K562 (cell line): ENCODE results near the gene ZNF426. TPM values are rescaled to one million over a fixed set of nuclear protein-coding genes. Genes with fewer than 3 reads are reported as not detected.
A peak's percentile ranks its signal among the peaks of the same experiment; 100 is the strongest.

Source experiments
- CSDE1 ChIP-seq, 2 experiments: fragments of 450-650 bp; IDR thresholded peaks; 2 replicates each; pipeline ENCODE4 v1.6.1; 2016; ENCODE audit warnings: mild to moderate bottlenecking in 1 of 2
- DPF2 ChIP-seq: fragments of 450-650 bp; IDR thresholded peaks from 2 replicates; pipeline ENCODE4 v1.6.1; 2016
- EGR1 ChIP-seq: fragments of 450-650 bp; conservative IDR thresholded peaks from 2 replicates; pipeline ENCODE4 v1.6.1; 2017; ENCODE audit warnings: mild to moderate bottlenecking
- ESRRA ChIP-seq: fragments of 450-650 bp; IDR thresholded peaks from 2 replicates; pipeline ENCODE4 v1.6.1; 2014; ENCODE audit warnings: low read depth, mild to moderate bottlenecking, moderate library complexity, borderline replicate concordance
- GTF2E2 ChIP-seq: fragments of 200-800 bp; sonication (Bioruptor generic); IDR thresholded peaks from 2 replicates; pipeline ENCODE4 v1.6.1; 2016; ENCODE audit warnings: missing genetic modification characterization, missing compliant biosample characterization
- HMGN3 ChIP-seq: IDR thresholded peaks from 2 replicates; pipeline ENCODE4 v1.6.1; 2011; ENCODE audit warnings: borderline replicate concordance, low read depth, mild to moderate bottlenecking, mixed read lengths, low read length; ENCODE audit not compliant: insufficient read length; ENCODE audit errors: extremely low read depth
- JUNB ChIP-seq: fragments of 450-650 bp; formaldehyde crosslinking; conservative IDR thresholded peaks from 2 replicates; pipeline ENCODE4 v1.4.0; 2020; ENCODE audit warnings: mild to moderate bottlenecking
- KAT7 ChIP-seq: sonication (generic); formaldehyde crosslinking; IDR thresholded peaks from 2 replicates; pipeline ENCODE4 v1.8.0; 2022; ENCODE audit warnings: missing genetic modification reagents, mild to moderate bottlenecking, borderline replicate concordance
- OTX1 ChIP-seq: fragments of 450-650 bp; formaldehyde crosslinking; IDR thresholded peaks from 2 replicates; pipeline ENCODE4 v1.4.0; 2022; ENCODE audit warnings: mild to moderate bottlenecking
- POLR2B ChIP-seq: fragments of 450-650 bp; IDR thresholded peaks from 2 replicates; pipeline ENCODE4 v1.6.1; 2018; ENCODE audit warnings: low read depth; ENCODE audit not compliant: partially characterized antibody
- RBM39 ChIP-seq: fragments of 200-400 bp; formaldehyde crosslinking; optimal IDR thresholded peaks from 2 replicates; pipeline ENCODE3; 2018; ENCODE audit warnings: low read depth, low read length
- RUNX1 ChIP-seq: sonication (generic); IDR thresholded peaks from 2 replicates; pipeline ENCODE4 v1.6.1; 2016; ENCODE audit warnings: antibody characterized with exemption, low read depth
- SREBF1 ChIP-seq: fragments of 150-350 bp; IDR thresholded peaks from 2 replicates; pipeline ENCODE4 v1.6.1; 2014; ENCODE audit warnings: antibody characterized with exemption, low read depth, low read length, borderline replicate concordance
- SUPT5H ChIP-seq: fragments of 450-650 bp; IDR thresholded peaks from 2 replicates; pipeline ENCODE4 v1.6.1; 2016
- XRCC3 ChIP-seq: fragments of 450-650 bp; IDR thresholded peaks from 2 replicates; pipeline ENCODE4 v1.6.1; 2017; ENCODE audit warnings: mild to moderate bottlenecking, moderate library complexity
- YY1 ChIP-seq, 3 experiments: IDR thresholded peaks; 2 replicates each; pipeline ENCODE4 v1.6.1; 2011; ENCODE audit warnings: low read length in 2 of 3, mild to moderate bottlenecking in 2 of 3, moderate library complexity in 2 of 3, borderline replicate concordance in 1 of 3, control low read depth in 1 of 3, low read depth in 1 of 3; ENCODE audit not compliant: insufficient read depth in 3 of 3, insufficient replicate concordance in 2 of 3, control insufficient read depth in 1 of 3, insufficient read length in 1 of 3; ENCODE audit errors: extremely low read depth in 1 of 3
- ZNF140 ChIP-seq: fragments of 250-450 bp; sonication (Bioruptor Pico); IDR thresholded peaks from 2 replicates; pipeline ENCODE4 v1.8.0; 2021; ENCODE audit warnings: moderate library complexity, mild to moderate bottlenecking, inconsistent platforms
- ZNF79 ChIP-seq: fragments of 250-450 bp; sonication (Bioruptor Pico); IDR thresholded peaks from 2 replicates; pipeline ENCODE4 v1.4.0; 2020; ENCODE audit warnings: low read depth, mild to moderate bottlenecking, moderate library complexity
- polyA plus RNA-seq, 8 experiments: library from polyadenylated mRNA; depleted of rRNA in 4 of 8; stranded (reverse) in 5 of 8; unstranded in 3 of 8; fragments of >200 nt; fragmentation: Nextera tagmentation in 2 of 8; fragmentation: Illumina TruSeq in 1 of 8; extraction: Ambion mirVana in 2 of 8; extraction: Trizol in 1 of 8; gene quantifications; 2 replicates each; pipeline versions ENCODE4 v1.2.1 to v1.2.3, GENCODE V29; 2011 to 2014; ENCODE audit warnings: inconsistent platforms in 1 of 8, missing spikeins in 1 of 8
- total RNA-seq, 7 experiments: library from RNA; depleted of rRNA in 6 of 7; stranded (reverse); fragments of >200 nt in 6 of 7; fragmentation: Illumina TruSeq in 2 of 7; extraction: Trizol in 2 of 7; gene quantifications; 2 replicates each; pipeline versions ENCODE4 v1.2.1 to v1.2.3, GENCODE V29; 2011 to 2021; ENCODE audit warnings: low replicate concordance in 1 of 7
- TF ChIP-seq, protein P1 (sequence below): fragments of 450-650 bp; formaldehyde crosslinking; IDR thresholded peaks from 2 replicates; pipeline ENCODE4 v1.4.0; 2020; ENCODE audit warnings: mild to moderate bottlenecking, moderate library complexity
- TF ChIP-seq, protein P2 (sequence below): sonication (generic); formaldehyde crosslinking; IDR thresholded peaks from 2 replicates; pipeline ENCODE4 v1.8.1; 2023; ENCODE audit warnings: mild to moderate bottlenecking, missing genetic modification reagents
- TF ChIP-seq, protein P3 (sequence below): fragments of 450-650 bp; conservative IDR thresholded peaks from 2 replicates; pipeline ENCODE4 v1.6.1; 2016; ENCODE audit warnings: missing genetic modification characterization, low read depth, mild to moderate bottlenecking, control low read depth, missing compliant biosample characterization

The ZNF426 gene
- total and polyA plus RNA-seq, 9 of the 15 experiments (the other 6 are each of a cell fraction or from before 2014, with no cell fraction given), result 3.2 to 14.3 (median 6.9) TPM

GRCh38 chr19:9538183-9539058 lies at the start of gene ZNF426 (continued):
- TF ChIP-seq ZNF79 (CRISPR knock-in tag) (no peak), XRCC3 (no peak), HMGN3 (peak; percentile 29), KAT7 (CRISPR knock-in tag) (peak; percentile 39; the same call in 1 of the 2 replicates), JUNB (no peak), RBM39 (no peak), ESRRA (peak; percentile 55; the same call in 1 of the 2 replicates), SREBF1 (no peak), GTF2E2 (tag) (no peak), OTX1 (CRISPR knock-in tag) (0 out of 2 replicates have a peak, but pooled peaks have one; percentile 32), SUPT5H (peak; percentile 78), CSDE1 (IDR thresholded peaks at IDR 0.05) (peak in 1 of 2 experiments; percentile 86; a peak in 2 of 4 replicates), YY1 (IDR thresholded peaks at IDR 0.05; ENCODE audit: borderline replicate concordance in 1 of 3, control insufficient read depth in 1 of 3, extremely low read depth in 1 of 3, insufficient read depth in 3 of 3, insufficient read length in 1 of 3, insufficient replicate concordance in 2 of 3, low read depth in 1 of 3, low read length in 2 of 3) (peak; percentile 41 to 82 (median 43)), ZNF140 (no peak), DPF2 (peak; percentile 58; the same call in 1 of the 2 replicates), RUNX1 (no peak), POLR2B (peak; percentile 75), EGR1 (no peak)
- TF ChIP-seq, protein P1, sequence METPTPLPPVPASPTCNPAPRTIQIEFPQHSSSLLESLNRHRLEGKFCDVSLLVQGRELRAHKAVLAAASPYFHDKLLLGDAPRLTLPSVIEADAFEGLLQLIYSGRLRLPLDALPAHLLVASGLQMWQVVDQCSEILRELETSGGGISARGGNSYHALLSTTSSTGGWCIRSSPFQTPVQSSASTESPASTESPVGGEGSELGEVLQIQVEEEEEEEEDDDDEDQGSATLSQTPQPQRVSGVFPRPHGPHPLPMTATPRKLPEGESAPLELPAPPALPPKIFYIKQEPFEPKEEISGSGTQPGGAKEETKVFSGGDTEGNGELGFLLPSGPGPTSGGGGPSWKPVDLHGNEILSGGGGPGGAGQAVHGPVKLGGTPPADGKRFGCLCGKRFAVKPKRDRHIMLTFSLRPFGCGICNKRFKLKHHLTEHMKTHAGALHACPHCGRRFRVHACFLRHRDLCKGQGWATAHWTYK, result no peak
- TF ChIP-seq, protein P2, sequence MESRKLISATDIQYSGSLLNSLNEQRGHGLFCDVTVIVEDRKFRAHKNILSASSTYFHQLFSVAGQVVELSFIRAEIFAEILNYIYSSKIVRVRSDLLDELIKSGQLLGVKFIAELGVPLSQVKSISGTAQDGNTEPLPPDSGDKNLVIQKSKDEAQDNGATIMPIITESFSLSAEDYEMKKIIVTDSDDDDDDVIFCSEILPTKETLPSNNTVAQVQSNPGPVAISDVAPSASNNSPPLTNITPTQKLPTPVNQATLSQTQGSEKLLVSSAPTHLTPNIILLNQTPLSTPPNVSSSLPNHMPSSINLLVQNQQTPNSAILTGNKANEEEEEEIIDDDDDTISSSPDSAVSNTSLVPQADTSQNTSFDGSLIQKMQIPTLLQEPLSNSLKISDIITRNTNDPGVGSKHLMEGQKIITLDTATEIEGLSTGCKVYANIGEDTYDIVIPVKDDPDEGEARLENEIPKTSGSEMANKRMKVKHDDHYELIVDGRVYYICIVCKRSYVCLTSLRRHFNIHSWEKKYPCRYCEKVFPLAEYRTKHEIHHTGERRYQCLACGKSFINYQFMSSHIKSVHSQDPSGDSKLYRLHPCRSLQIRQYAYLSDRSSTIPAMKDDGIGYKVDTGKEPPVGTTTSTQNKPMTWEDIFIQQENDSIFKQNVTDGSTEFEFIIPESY (CRISPR knock-in tag), result no peak
- TF ChIP-seq, protein P3, sequence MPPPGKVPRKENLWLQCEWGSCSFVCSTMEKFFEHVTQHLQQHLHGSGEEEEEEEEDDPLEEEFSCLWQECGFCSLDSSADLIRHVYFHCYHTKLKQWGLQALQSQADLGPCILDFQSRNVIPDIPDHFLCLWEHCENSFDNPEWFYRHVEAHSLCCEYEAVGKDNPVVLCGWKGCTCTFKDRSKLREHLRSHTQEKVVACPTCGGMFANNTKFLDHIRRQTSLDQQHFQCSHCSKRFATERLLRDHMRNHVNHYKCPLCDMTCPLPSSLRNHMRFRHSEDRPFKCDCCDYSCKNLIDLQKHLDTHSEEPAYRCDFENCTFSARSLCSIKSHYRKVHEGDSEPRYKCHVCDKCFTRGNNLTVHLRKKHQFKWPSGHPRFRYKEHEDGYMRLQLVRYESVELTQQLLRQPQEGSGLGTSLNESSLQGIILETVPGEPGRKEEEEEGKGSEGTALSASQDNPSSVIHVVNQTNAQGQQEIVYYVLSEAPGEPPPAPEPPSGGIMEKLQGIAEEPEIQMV (tag), result 0 out of 2 replicates have a peak, but pooled peaks have one; percentile 36
